K562 (cell line): ENCODE results near the gene CREM. TPM values are rescaled to one million over a fixed set of nuclear protein-coding genes. Genes with fewer than 3 reads are reported as not detected.

Experiments used
- ATF3 ChIP-seq, 2 experiments: fragments of 450-650 bp in 1 of 2; sonication (generic) in 1 of 2; formaldehyde crosslinking in 1 of 2; IDR thresholded peaks in 1 of 2; conservative IDR thresholded peaks in 1 of 2; 2 replicates each; pipeline versions ENCODE4 v1.6.1 to v1.8.1; 2016 to 2023; ENCODE audit warnings: mild to moderate bottlenecking in 2 of 2, moderate library complexity in 2 of 2, inconsistent platforms in 1 of 2, missing genetic modification reagents in 1 of 2
- BRF2 ChIP-seq: IDR thresholded peaks from 3 replicates; pipeline ENCODE4 v1.6.1; 2011; ENCODE audit warnings: borderline replicate concordance, mild to moderate bottlenecking; ENCODE audit not compliant: insufficient read length, insufficient read depth
- CBFA2T3 ChIP-seq: fragments of 450-650 bp; IDR thresholded peaks from 2 replicates; pipeline ENCODE4 v1.6.1; 2017
- CBX8 ChIP-seq: fragments of 200-600 bp; sonication (generic); IDR thresholded peaks from 2 replicates; pipeline ENCODE4 v1.6.1; 2012; ENCODE audit warnings: borderline replicate concordance, mixed run types, low read depth, mild to moderate bottlenecking, moderate library complexity, mixed read lengths, low read length, control low read depth, inconsistent platforms; ENCODE audit not compliant: poor library complexity, severe bottlenecking; ENCODE audit errors: extremely low read depth
- CHD4 ChIP-seq: fragments of 200-600 bp; sonication (generic); IDR thresholded peaks from 3 replicates; pipeline ENCODE4 v1.6.1; 2012; ENCODE audit warnings: low read depth, mild to moderate bottlenecking, mixed read lengths, low read length, inconsistent platforms; ENCODE audit not compliant: insufficient read depth, insufficient replicate concordance, poor library complexity, severe bottlenecking
- E2F1 ChIP-seq: sonication (generic); formaldehyde crosslinking; IDR thresholded peaks from 2 replicates; pipeline ENCODE4 v1.8.1; 2023; ENCODE audit warnings: mild to moderate bottlenecking, missing genetic modification reagents, moderate library complexity
- HNRNPL ChIP-seq: fragments of 200-400 bp; formaldehyde crosslinking; IDR thresholded peaks from 2 replicates; pipeline ENCODE4 v1.6.1; 2017; ENCODE audit warnings: low read depth, mild to moderate bottlenecking, low read length
- MCM7 ChIP-seq, 2 experiments: fragments of 450-650 bp; IDR thresholded peaks; 2 replicates each; pipeline ENCODE4 v1.6.1; 2016 to 2018
- NRF1 ChIP-seq, 2 experiments: fragments of 450-650 bp; IDR thresholded peaks in 1 of 2; conservative IDR thresholded peaks in 1 of 2; 2 replicates each; pipeline ENCODE4 v1.6.1; 2014; ENCODE audit warnings: mild to moderate bottlenecking in 2 of 2
- PCBP1 ChIP-seq: fragments of 200-400 bp; formaldehyde crosslinking; IDR thresholded peaks from 2 replicates; pipeline ENCODE4 v1.6.1; 2018; ENCODE audit warnings: mild to moderate bottlenecking, low read depth, low read length; ENCODE audit not compliant: poor library complexity, severe bottlenecking
- U2AF2 ChIP-seq: fragments of 200-400 bp; formaldehyde crosslinking; optimal IDR thresholded peaks from 2 replicates; pipeline ENCODE3; 2017; ENCODE audit warnings: low read depth, mild to moderate bottlenecking, low read length
- YY1 ChIP-seq, 3 experiments: IDR thresholded peaks; 2 replicates each; pipeline ENCODE4 v1.6.1; 2011; ENCODE audit warnings: low read length in 2 of 3, mild to moderate bottlenecking in 2 of 3, moderate library complexity in 2 of 3, borderline replicate concordance in 1 of 3, control low read depth in 1 of 3, low read depth in 1 of 3; ENCODE audit not compliant: insufficient read depth in 3 of 3, insufficient replicate concordance in 2 of 3, control insufficient read depth in 1 of 3, insufficient read length in 1 of 3; ENCODE audit errors: extremely low read depth in 1 of 3
- ZNF217 ChIP-seq: sonication (generic); formaldehyde crosslinking; IDR thresholded peaks from 2 replicates; pipeline ENCODE4 v1.8.0; 2022; ENCODE audit warnings: mild to moderate bottlenecking, missing genetic modification reagents
- ZNF224 ChIP-seq: sonication (generic); formaldehyde crosslinking; IDR thresholded peaks from 2 replicates; pipeline ENCODE4 v1.8.0; 2022; ENCODE audit warnings: mild to moderate bottlenecking, missing genetic modification reagents
- ZNF655 ChIP-seq: fragments of 250-450 bp; sonication (Bioruptor Pico); IDR thresholded peaks from 2 replicates; pipeline ENCODE4 v1.5.0; 2021
- polyA plus RNA-seq, 8 experiments: library from polyadenylated mRNA; depleted of rRNA in 4 of 8; stranded (reverse) in 5 of 8; unstranded in 3 of 8; fragments of >200 nt; fragmentation: Nextera tagmentation in 2 of 8; fragmentation: Illumina TruSeq in 1 of 8; extraction: Ambion mirVana in 2 of 8; extraction: Trizol in 1 of 8; gene quantifications; 2 replicates each; pipeline versions ENCODE4 v1.2.1 to v1.2.3, GENCODE V29; 2011 to 2014; ENCODE audit warnings: inconsistent platforms in 1 of 8, missing spikeins in 1 of 8
- total RNA-seq, 7 experiments: library from RNA; depleted of rRNA in 6 of 7; stranded (reverse); fragments of >200 nt in 6 of 7; fragmentation: Illumina TruSeq in 2 of 7; extraction: Trizol in 2 of 7; gene quantifications; 2 replicates each; pipeline versions ENCODE4 v1.2.1 to v1.2.3, GENCODE V29; 2011 to 2021; ENCODE audit warnings: low replicate concordance in 1 of 7
- TF ChIP-seq, protein P1 (sequence below): fragments of 200-800 bp; sonication (Bioruptor generic); IDR thresholded peaks from 2 replicates; pipeline ENCODE4 v1.6.1; 2017; ENCODE audit warnings: missing genetic modification characterization, missing compliant biosample characterization
- TF ChIP-seq, protein P2 (sequence below): fragments of 450-650 bp; IDR thresholded peaks from 2 replicates; pipeline ENCODE4 v1.6.1; 2016; ENCODE audit warnings: missing biosample characterization, missing genetic modification characterization

The CREM gene
- total and polyA plus RNA-seq, 9 of the 15 experiments (the other 6 are each of a cell fraction or from before 2014, with no cell fraction given) = 39.1 to 70.2 (median 48.3) TPM

GRCh38 chr10:35090162-35090954, 36.3 kb upstream of the CREM start, which contains the start of gene CUL2 (continued):
- no peak for TF ChIP-seq E2F1 (CRISPR knock-in tag)
- TF ChIP-seq MCM7 (IDR thresholded peaks at IDR 0.05) = no peak
- no peak for TF ChIP-seq CHD4
- peak; percentile 57; the same call in 1 of the 2 replicates for TF ChIP-seq ATF3 (IDR thresholded peaks at IDR 0.05)
- no peak for TF ChIP-seq ATF3 (CRISPR knock-in tag; conservative IDR thresholded peaks at IDR 0.05)
- peak; percentile 51 to 93 (median 87) for TF ChIP-seq YY1 (IDR thresholded peaks at IDR 0.05; ENCODE audit: borderline replicate concordance in 1 of 3, control insufficient read depth in 1 of 3, extremely low read depth in 1 of 3, insufficient read depth in 3 of 3, insufficient read length in 1 of 3, insufficient replicate concordance in 2 of 3, low read depth in 1 of 3, low read length in 2 of 3)
- no peak; a peak in 1 of 4 replicates for TF ChIP-seq NRF1 (conservative IDR thresholded peaks at IDR 0.05 in 1 of 2, IDR thresholded peaks at IDR 0.05 in 1 of 2)
- peak; percentile 94 for TF ChIP-seq PCBP1
- TF ChIP-seq, protein P1, sequence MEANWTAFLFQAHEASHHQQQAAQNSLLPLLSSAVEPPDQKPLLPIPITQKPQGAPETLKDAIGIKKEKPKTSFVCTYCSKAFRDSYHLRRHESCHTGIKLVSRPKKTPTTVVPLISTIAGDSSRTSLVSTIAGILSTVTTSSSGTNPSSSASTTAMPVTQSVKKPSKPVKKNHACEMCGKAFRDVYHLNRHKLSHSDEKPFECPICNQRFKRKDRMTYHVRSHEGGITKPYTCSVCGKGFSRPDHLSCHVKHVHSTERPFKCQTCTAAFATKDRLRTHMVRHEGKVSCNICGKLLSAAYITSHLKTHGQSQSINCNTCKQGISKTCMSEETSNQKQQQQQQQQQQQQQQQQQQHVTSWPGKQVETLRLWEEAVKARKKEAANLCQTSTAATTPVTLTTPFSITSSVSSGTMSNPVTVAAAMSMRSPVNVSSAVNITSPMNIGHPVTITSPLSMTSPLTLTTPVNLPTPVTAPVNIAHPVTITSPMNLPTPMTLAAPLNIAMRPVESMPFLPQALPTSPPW (CRISPR knock-in tag) = peak; percentile 66
- TF ChIP-seq, protein P2, sequence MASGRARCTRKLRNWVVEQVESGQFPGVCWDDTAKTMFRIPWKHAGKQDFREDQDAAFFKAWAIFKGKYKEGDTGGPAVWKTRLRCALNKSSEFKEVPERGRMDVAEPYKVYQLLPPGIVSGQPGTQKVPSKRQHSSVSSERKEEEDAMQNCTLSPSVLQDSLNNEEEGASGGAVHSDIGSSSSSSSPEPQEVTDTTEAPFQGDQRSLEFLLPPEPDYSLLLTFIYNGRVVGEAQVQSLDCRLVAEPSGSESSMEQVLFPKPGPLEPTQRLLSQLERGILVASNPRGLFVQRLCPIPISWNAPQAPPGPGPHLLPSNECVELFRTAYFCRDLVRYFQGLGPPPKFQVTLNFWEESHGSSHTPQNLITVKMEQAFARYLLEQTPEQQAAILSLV (tag) = 0 out of 2 replicates have a peak, but pooled peaks have one; percentile 22
- no peak for TF ChIP-seq CBFA2T3
- no peak for TF ChIP-seq ZNF655 (CRISPR knock-in tag)
- no peak for TF ChIP-seq ZNF224 (CRISPR knock-in tag)
- TF ChIP-seq HNRNPL = no peak
- no peak for TF ChIP-seq BRF2
- no peak for TF ChIP-seq ZNF217 (CRISPR knock-in tag)
- no peak for TF ChIP-seq U2AF2
- no peak for TF ChIP-seq CBX8
